ENCODE measurements around the gene ATP5F1D. TPM values are rescaled to one million over a fixed set of nuclear protein-coding genes. Genes with fewer than 3 reads are reported as not detected.

ATP5F1D gene
- total and polyA plus RNA-seq, 12 donors = 491 to 2,879 (median 562) TPM

DNA sequence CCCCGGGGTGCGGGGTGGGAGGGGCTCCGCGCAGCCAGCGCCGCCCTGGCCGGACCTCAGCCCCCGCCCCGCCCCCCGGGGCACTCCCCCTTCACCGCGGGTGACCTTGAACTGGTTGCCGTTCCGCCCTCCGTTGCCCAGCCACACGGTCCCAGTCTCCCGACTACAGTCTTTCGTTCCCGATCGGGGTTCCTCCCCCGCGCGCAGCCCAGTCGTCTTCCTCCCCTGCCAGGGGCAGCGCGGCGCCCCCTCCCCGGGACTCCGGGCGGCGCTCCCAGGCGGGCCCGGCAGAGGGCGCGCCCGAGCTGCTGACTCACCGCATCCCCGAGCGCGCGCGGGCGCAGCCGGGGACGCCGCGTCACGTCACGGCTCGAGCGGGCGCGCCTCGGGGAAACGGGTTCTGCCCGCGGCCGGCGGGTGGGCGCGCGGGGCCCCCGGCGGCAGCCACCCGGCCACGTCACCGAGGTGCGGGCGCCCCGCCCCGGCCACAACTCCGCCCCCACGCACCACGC, 7.3 kb downstream of the ATP5F1D start:
- Histone ChIP-seq H3K9me3 (no peaks in the 10 kb centered on the region), H3K4me3 (peak overlapping the region; percentile 78 to 99 (median 94)), H3K27ac (peak overlapping the region; percentile 95 to 100 (median 100)), H3K4me1 (peaks cover 36 to 75% (median 65%) of the 10 kb centered on the region in 9 donors), H3K36me3 (peaks cover 0 to 27% (median 7%) of the 10 kb centered on the region in 9 donors), H3K27me3 (no peaks in the 10 kb centered on the region)
- intact Hi-C loops (cut with DNase I) = loop anchor here in 6 of 10 donors (1.0 to 10.0 kb wide), 4 partner anchors 17 to 324 kb away; partner anchors contain the start of gene ARID3A (in 1 of the 6)
- ATAC-seq = peak in 7 of 8 donors; percentile 3 to 18 (median 7)
- TF ChIP-seq CTCF (IDR thresholded peaks at IDR 0.05) = peak; percentile 63 to 96 (median 87)
- peak; percentile 88 for DNase-seq
- 0 to 1% methylated on average over 67 to 73 of the region's 74 CpGs for WGBS, 2 donors

DNA sequence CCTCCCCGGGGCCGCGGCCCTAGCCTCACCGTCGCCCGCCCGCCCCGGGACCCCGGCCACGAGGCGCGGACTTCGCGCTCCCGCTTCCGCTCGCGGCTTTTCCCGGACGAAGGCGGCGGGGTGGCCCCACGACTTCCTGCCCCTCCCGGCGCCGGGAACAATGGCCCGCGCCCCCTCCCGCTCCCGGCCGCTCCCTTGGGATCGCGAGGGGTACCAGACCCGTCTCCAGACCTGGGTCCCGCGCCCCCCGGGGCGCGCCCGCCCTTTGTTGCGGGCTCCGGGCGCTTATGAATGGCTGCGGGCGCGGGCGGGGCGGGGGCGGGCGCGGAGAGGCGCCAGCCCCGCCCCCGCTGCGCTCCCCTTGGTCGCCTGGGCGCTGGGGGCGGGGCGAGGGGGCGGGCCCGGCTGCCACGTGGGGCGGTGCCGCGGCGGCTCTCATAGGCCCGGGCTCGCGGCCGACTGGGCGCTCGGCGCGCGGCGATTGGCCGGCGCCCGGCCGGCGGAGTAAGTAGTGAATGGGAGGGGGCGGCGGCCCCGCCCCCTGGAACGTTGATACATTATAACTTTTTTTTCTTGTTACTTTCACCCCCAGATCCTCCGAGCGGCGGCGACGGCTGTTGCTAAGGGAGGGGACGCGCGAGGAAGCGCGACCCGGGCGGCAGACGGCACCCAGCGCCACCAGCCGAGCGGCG, 7.9 kb downstream of the ATP5F1D start:
- Histone ChIP-seq H3K27me3 (no peaks in the 10 kb centered on the region), H3K27ac (peak overlapping the region; percentile 95 to 100 (median 100)), H3K36me3 (peaks cover 0 to 33% (median 11%) of the 10 kb centered on the region in 9 donors), H3K9me3 (no peaks in the 10 kb centered on the region), H3K4me3 (peak overlapping the region; percentile 69 to 99 (median 94)), H3K4me1 (peaks cover 39 to 75% (median 65%) of the 10 kb centered on the region in 9 donors)
- 0% methylated on average over 63 to 102 of the region's 102 CpGs for WGBS, 2 donors
- DNase-seq (peak; percentile 91 to 94), ATAC-seq (peak in 5 of 8 donors; percentile 1 to 22 (median 3))
- intact Hi-C loops (cut with DNase I) = loop anchor here in 4 of 10 donors (1.0 to 10.0 kb wide), 3 partner anchors 17 to 325 kb away; partner anchors contain the start of gene ARID3A (in 1 of the 4)
- TF ChIP-seq CTCF (IDR thresholded peaks at IDR 0.05) = no peak

DNA sequence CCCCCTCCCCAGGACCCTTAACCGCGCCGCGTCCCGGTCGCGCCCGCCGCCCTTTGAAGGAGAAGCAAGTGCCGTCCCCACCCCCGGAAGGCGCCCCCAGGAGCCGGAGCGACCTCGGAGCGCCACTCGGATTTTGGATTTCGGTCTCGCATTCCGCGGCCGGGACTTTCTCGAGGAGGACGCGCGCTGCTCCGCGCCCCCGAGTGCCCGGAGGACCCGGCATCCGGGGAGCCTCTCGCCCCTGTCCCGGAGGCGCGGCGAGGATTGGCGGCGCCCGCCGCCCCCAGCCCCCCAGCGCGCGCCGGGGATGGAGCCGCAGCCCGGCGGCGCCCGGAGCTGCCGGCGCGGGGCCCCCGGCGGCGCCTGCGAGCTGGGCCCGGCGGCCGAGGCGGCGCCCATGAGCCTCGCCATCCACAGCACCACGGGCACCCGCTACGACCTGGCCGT, 8.5 kb downstream of the ATP5F1D start:
- no peak for TF ChIP-seq CTCF (IDR thresholded peaks at IDR 0.05)
- peak overlapping the region; percentile 69 to 99 (median 94) for H3K4me3 ChIP-seq
- peaks cover 3 to 39% (median 17%) of the 10 kb centered on the region in 9 donors for H3K36me3 ChIP-seq
- no peak for DNase-seq
- ATAC-seq = no peak
- intact Hi-C loops (cut with DNase I) = loop anchor here in 4 of 10 donors (1.0 to 10.0 kb wide), 3 partner anchors 16 to 325 kb away; partner anchors contain the start of gene ARID3A (in 1 of the 4)
- WGBS, 2 donors = 1% methylated on average over 52 to 67 of the region's 67 CpGs
- H3K27ac ChIP-seq = peak overlapping the region; percentile 95 to 100 (median 100)
- H3K9me3 ChIP-seq = no peaks in the 10 kb centered on the region
- H3K4me1 ChIP-seq = peaks cover 39 to 75% (median 65%) of the 10 kb centered on the region in 9 donors
- no peaks in the 10 kb centered on the region for H3K27me3 ChIP-seq

DNA sequence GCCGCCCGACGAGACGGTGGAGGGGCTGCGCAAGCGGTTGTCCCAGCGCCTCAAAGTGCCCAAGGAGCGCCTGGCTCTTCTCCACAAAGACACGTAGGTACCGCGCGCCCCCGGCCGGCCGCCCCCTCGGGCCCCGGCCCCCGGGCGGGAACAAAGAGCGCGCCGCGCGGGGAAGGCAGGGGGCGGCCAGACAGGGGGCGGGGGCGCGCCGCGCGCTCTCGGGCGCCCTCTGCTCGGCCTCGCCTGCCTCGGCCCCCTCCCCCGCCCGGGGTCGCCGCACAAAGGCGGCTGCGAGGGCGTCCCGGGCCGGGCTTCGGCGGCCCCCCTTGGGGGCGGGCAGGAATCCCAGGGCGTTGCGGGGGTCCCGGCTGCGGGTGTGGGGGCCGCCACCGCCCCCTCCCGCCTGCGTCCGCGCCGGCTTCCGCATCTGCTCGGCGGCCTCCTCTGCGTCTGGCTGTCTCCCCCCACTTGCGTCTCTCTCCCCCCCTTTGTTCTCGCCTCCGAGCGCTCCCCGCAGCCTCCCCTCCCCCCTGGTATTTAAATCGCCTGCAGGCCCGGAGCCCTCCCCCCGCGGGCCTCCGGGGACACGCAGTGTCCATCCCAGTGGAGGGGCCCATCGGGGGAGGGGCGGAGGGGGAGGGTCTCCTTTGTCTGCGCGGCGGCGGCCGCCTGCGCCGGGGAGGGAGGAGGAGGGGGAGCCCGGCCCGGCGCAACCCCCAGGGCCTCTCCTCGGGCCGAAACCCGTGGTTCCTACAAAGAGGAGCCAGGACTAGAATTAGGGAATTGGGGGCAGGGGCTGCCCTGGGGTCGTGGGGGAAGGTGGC, 9.1 kb downstream of the ATP5F1D start:
- no peaks in the 10 kb centered on the region for H3K27me3 ChIP-seq
- no peak for TF ChIP-seq CTCF (IDR thresholded peaks at IDR 0.05)
- WGBS, 2 donors = 1 to 3% methylated on average over 49 to 87 of the region's 90 CpGs
- no peaks in the 10 kb centered on the region for H3K9me3 ChIP-seq
- intact Hi-C loops (cut with DNase I) = no loop called here
- H3K36me3 ChIP-seq = peaks cover 9 to 45% (median 23%) of the 10 kb centered on the region in 9 donors
- peaks cover 40 to 75% (median 66%) of the 10 kb centered on the region in 9 donors for H3K4me1 ChIP-seq
- DNase-seq (peak in 1 of 2 donors; percentile 76), ATAC-seq (no peak)
- H3K27ac ChIP-seq = peak overlapping the region; percentile 95 to 100 (median 100)
- peak overlapping the region; percentile 58 to 99 (median 94) for H3K4me3 ChIP-seq
